RWPE2 (cell line): ENCODE measurements around the gene SREK1IP1.

Source experiments
- ATAC-seq: fragments of 200-7000 bp; cut with Tn5 transposase; 3 replicates; pipeline ENCODE4 v1.9.1; 2021; ENCODE audit warnings: low read depth
- DNase-seq: peaks from one replicate; pipeline ENCODE4 v3.0.0-alpha.2; 2020; ENCODE audit warnings: low spot score
- H3K27ac ChIP-seq: fragments of 450-650 bp; 2 replicates; pipeline ENCODE4 v1.5.1; 2017; ENCODE audit warnings: mild to moderate bottlenecking; ENCODE audit not compliant: poor library complexity, severe bottlenecking
- H3K27me3 ChIP-seq: fragments of 250-450 bp; sonication (Bioruptor Pico); 2 replicates; pipeline ENCODE4 v1.5.1; 2021; ENCODE audit warnings: mild to moderate bottlenecking, moderate library complexity; ENCODE audit not compliant: insufficient read depth, poor library complexity, severe bottlenecking
- H3K36me3 ChIP-seq: fragments of 250-450 bp; sonication (Bioruptor Pico); 2 replicates; pipeline ENCODE4 v1.5.1; 2020; ENCODE audit warnings: low read depth, mild to moderate bottlenecking, moderate library complexity
- H3K4me1 ChIP-seq: fragments of 250-450 bp; sonication (Bioruptor Pico); 2 replicates; pipeline ENCODE4 v1.5.1; 2021; ENCODE audit warnings: mild to moderate bottlenecking, moderate library complexity; ENCODE audit not compliant: insufficient read depth, poor library complexity, severe bottlenecking
- H3K4me3 ChIP-seq: fragments of 250-450 bp; sonication (Bioruptor Pico); 2 replicates; pipeline ENCODE4 v1.5.1; 2021; ENCODE audit warnings: mild to moderate bottlenecking, moderate library complexity; ENCODE audit not compliant: severe bottlenecking
- H3K9me3 ChIP-seq: fragments of 250-450 bp; sonication (Bioruptor Pico); 2 replicates; pipeline ENCODE4 v1.5.1; 2021; ENCODE audit warnings: mild to moderate bottlenecking, moderate library complexity; ENCODE audit not compliant: severe bottlenecking
- CTCF ChIP-seq: fragments of 450-650 bp; IDR thresholded peaks from one replicate; pipeline ENCODE4 v1.5.1; 2017; ENCODE audit warnings: mild to moderate bottlenecking, moderate library complexity; ENCODE audit not compliant: poor library complexity, severe bottlenecking

SREK1IP1 gene

DNA sequence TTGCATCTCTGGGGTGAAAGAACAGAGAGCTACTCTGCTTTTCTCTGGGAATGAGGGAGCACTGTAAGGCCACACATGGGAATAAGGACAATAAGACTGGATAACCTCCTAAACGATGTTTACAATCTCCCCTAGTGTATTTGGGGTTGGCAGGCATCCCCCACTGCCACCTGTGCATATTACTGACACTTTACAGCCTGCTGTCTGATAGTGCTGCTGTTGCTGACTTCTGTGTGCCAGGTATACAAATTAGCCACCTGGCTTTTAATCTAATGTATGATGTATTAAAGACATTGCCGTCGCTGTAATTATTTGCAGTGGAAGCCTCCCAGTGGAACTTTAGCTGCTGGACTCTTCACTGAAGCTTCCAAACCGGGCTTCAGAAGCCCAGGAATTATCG is 82.6 kb downstream of the SREK1IP1 start:
- Histone ChIP-seq H3K4me1 (no peaks in the 10 kb centered on the region), H3K9me3 (no peaks in the 10 kb centered on the region), H3K27ac (no peak overlapping the region), H3K27me3 (peaks cover 17% of the 10 kb centered on the region), H3K36me3 (no peaks in the 10 kb centered on the region), H3K4me3 (no peak overlapping the region)
- ATAC-seq = no peak
- TF ChIP-seq CTCF = no peak
- DNase-seq = no peak

GRCh38 chr5:64682608-64683007 is 85.9 kb downstream of the SREK1IP1 start:
- Histone ChIP-seq H3K9me3 (no peaks in the 10 kb centered on the region), H3K4me1 (no peaks in the 10 kb centered on the region), H3K27me3 (no peaks in the 10 kb centered on the region), H3K36me3 (no peaks in the 10 kb centered on the region), H3K4me3 (no peak overlapping the region), H3K27ac (no peak overlapping the region)
- DNase-seq (no peak), ATAC-seq (no peak)
- no peak for TF ChIP-seq CTCF

DNA sequence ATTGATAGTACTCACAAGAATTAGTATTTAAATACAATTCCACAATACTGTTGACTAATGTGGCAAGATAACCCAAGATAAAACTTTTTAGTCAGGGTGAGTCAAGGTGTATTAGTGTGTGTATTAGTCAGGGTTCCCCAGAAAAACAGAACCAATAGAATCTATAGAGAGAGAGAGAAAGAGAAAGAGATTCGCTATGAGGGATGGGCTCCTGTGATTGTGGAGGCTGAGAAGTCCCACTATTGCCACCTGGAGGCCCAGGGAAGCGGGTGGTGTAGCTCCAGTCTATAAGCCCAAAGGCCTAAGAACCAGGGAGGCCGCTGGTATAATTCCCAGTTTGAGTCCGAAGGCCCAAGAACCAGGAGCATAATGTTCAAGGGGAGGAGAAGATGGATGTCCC is 88.2 kb downstream of the SREK1IP1 start:
- DNase-seq (no peak), ATAC-seq (peak; percentile 43)
- H3K4me3 ChIP-seq = no peak overlapping the region
- no peak overlapping the region for H3K27ac ChIP-seq
- no peak for TF ChIP-seq CTCF
- H3K36me3 ChIP-seq = no peaks in the 10 kb centered on the region
- no peaks in the 10 kb centered on the region for H3K9me3 ChIP-seq
- no peaks in the 10 kb centered on the region for H3K4me1 ChIP-seq
- H3K27me3 ChIP-seq = no peaks in the 10 kb centered on the region

- Histone ChIP-seq H3K27ac (no peak overlapping the region), H3K4me1 (no peaks in the 10 kb centered on the region), H3K4me3 (no peak overlapping the region), H3K36me3 (no peaks in the 10 kb centered on the region), H3K9me3 (no peaks in the 10 kb centered on the region), H3K27me3 (no peaks in the 10 kb centered on the region)
- no peak for TF ChIP-seq CTCF
- no peak for ATAC-seq
- DNase-seq = no peak
Measured at GRCh38 chr5:64678374-64678773, 90.1 kb downstream of the SREK1IP1 start.

DNA sequence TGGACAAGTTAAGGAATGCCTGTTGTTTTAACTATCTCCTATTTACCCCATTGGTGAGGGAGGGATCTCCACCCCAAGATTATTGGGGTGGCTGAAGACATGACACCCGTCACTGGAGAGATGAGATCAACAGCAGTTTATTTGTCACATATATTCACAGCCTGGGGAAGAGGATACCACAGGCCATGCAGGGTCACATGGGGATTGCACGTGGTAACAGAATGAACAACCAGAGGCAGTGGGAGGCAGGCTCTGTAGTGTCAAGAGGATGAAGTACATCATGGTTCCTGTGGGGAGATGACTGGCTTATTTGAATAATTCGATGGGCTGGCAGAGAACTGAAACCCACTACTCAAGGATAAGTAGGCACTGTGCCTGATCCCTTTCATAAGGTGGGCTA is 96.8 kb downstream of the SREK1IP1 start:
- Histone ChIP-seq H3K27me3 (no peaks in the 10 kb centered on the region), H3K4me1 (no peaks in the 10 kb centered on the region), H3K4me3 (no peak overlapping the region), H3K36me3 (no peaks in the 10 kb centered on the region), H3K9me3 (no peaks in the 10 kb centered on the region), H3K27ac (no peak overlapping the region)
- ATAC-seq = no peak
- no peak for DNase-seq
- no peak for TF ChIP-seq CTCF
